GM12891 (cell line): ENCODE results near the gene SYNE1.

Experiments used
- PAX5 ChIP-seq: IDR thresholded peaks from 2 replicates; pipeline ENCODE4 v1.6.1; 2011; ENCODE audit warnings: low read length, moderate library complexity, mild to moderate bottlenecking; ENCODE audit not compliant: insufficient read depth, severe bottlenecking
- POLR2A ChIP-seq: IDR thresholded peaks from 2 replicates; pipeline ENCODE4 v1.6.1; 2011; ENCODE audit warnings: low read depth, low read length, control low read depth
- POLR2AphosphoS5 ChIP-seq: IDR thresholded peaks from 2 replicates; pipeline ENCODE4 v1.6.1; 2011; ENCODE audit warnings: low read depth, low read length, control low read depth
- POU2F2 ChIP-seq: IDR thresholded peaks from 2 replicates; pipeline ENCODE4 v1.6.1; 2011; ENCODE audit warnings: low read depth, mild to moderate bottlenecking, control low read depth, low read length, moderate library complexity
- SPI1 ChIP-seq: IDR thresholded peaks from 2 replicates; pipeline ENCODE4 v1.6.1; 2011; ENCODE audit warnings: low read depth, low read length, control low read depth
- TAF1 ChIP-seq: IDR thresholded peaks from 2 replicates; pipeline ENCODE4 v1.6.1; 2011; ENCODE audit warnings: low read depth, low read length, control low read depth

DNA sequence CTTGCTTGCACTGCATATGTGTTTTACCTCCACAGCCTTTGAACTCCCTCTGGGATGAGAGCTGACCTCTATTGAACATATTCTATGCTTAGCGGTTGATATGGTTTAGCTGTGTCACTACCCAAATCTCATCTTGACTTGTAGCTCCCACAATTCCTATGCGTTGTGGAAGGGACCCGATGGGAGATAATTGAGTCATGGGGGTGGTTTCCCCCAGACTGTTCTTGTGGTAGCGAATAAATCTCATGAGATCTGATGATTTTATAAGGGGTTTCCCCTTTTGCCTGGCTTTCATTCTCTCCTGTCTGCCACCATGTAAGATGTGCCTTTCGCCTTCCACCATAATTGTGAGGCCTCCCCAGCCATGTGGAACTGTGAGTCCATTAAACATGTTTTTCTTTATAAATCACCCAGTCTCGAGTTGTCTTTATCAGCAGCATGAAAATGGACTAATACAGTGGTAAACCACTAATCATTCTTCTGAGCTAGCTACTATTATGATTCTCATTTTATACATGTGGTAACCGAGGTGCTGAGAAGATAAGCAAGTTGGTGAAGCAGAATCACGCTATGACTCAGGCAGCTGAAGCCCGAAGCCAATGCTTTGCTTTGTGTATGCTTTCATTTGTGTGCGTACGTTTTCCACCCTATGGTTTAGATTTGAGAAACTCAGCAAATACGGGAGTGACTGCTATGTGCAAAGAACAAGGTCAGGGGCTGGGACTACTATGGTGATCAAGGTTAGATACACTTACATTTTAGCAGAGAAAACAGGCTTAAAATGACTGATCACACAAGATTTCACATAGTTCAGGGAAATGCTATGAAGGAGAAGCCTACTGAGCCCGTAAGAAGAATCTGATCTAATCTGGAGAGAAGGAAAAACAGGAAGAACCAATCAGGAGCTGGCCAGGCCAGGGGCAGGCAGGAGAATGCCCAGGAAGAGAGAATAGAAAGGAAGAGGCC lies 466.2 kb downstream of the SYNE1 start:
- no peak for TF ChIP-seq POLR2A
- no peak for TF ChIP-seq POLR2AphosphoS5
- TF ChIP-seq TAF1: no peak
- peak; percentile 42; the same call in 1 of the 2 replicates for TF ChIP-seq POU2F2
- no peak for TF ChIP-seq SPI1
- no peak for TF ChIP-seq PAX5
